Fibroblast of skin of left biceps (primary cell): ENCODE results near the gene MARCHF10.

Experiments used
- DNase-seq, 2 experiments: peaks; one replicate each; pipeline ENCODE4 v3.0.0-alpha.2; 2013; ENCODE audit warnings: low read depth in 2 of 2

MARCHF10 gene

DNA sequence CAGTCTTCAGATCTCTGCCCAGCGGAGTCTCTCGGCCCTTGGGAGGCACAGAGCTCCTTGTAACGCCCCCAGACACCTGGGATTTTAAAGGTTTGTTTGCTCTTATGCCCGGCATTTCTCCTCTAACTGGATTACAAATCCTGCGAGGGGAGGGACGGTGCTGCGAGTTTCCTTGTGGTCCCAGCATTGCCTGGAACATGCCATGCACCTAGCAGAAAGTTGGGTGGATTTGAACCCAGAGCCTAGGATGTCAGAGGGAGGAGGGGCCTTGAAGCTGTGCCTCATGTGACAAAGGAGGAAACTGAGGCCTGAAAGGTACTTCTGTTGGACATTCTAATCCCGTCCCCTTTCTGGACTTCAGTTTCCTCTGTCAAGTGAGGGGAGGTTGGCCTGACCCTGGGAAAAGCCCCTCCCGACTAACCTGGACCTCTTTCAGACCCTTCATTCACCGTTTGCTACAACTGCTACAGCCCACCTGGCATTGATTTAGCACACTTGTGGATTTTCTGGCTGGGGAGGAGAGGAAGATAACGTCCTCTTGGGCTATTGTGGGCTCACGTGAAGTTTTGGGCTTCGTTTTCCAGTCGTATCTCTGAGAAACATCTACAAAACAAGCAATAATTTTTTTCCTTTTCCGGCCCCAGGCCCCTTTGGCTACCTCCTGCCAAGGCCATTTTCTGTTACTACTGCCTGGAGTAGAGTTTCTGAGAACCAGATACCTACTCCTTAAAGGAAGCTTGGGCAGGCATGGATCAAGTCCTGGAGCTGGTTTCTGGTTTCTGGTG is 149.8 kb downstream of the MARCHF10 start:
- no peak for DNase-seq

DNA sequence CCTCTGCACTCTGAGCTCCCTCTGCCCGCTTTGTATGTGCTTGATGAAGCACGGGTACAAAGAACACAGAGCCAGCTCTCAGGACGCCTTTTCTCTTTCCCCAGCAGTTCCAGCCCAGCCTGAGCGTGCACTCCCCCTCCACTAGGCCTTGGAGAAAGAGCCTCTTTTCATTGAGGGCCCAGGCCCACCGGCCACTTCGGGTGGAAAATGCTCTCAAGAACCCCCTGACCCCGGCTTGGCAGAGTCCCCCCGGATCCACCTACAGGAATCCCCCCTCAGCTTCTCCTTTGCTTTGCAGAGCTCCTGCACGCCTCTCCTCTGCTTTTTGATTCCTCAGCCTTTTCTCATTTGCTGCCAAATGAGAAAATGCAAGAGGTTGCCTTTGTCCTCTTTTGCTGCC is 150.4 kb downstream of the MARCHF10 start:
- no peak for DNase-seq

DNA sequence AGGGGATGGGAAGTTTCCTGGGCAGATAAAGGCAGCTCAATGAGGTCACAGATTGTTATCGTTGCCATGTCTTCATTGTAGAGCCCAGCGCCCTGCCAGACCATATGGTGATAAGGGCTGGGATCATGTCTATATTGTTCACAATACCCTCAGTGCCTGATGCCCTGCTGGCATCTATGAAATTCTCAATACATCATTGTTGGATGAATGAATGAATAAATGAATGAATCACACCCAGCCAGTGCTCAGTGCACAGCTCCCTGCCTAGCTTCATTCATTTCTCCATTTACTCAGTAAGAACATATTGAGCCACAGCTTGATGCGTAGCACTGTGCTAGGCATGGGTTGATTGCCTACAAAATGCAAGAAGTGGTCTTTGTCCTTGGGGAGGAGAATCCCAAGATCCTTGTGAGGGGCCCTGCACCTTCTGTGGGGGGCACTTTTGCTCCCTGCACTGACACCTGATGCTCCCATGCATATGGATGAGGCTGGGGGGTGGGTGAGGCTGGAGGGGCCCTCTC is 150.9 kb downstream of the MARCHF10 start:
- no peak for DNase-seq

DNA sequence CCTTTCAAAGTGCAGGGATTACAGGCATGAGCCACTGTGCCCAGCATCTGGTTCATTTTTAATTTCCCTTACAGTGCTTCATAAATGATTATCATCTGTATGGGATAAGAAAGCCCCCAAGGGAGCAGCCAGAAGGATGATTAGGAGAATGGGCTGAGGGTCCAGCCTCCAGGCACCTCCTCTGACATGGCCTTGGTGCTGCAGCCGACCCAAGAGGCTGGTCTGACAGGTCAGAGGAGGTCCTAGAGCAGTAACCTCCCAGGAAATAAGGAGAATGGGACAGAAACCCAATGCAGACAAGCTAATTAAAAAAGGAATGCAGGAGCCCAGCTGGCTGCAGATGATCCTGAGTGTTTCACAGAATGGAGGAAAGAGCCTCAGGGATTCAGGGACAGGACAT is 151.7 kb downstream of the MARCHF10 start:
- no peak for DNase-seq

DNA sequence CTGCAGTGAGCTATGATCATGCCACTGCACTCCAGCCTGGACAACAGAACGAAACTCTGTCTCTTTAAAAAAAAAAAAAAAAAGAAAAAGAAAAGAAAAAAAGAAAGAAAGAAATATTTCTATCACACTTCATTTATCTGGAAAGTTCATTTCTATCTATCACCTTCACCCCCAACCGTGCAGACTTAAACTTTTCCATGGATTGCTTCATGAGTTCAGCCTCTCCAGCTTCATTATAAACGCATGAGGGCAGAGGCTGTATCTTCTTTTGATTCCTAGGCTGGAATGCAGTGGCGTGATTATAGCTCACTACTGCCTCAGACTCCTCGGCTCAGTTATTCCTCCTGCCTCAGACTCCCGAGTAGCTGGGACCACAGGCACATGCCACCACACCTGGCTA is 152.5 kb downstream of the MARCHF10 start:
- no peak for DNase-seq

DNA sequence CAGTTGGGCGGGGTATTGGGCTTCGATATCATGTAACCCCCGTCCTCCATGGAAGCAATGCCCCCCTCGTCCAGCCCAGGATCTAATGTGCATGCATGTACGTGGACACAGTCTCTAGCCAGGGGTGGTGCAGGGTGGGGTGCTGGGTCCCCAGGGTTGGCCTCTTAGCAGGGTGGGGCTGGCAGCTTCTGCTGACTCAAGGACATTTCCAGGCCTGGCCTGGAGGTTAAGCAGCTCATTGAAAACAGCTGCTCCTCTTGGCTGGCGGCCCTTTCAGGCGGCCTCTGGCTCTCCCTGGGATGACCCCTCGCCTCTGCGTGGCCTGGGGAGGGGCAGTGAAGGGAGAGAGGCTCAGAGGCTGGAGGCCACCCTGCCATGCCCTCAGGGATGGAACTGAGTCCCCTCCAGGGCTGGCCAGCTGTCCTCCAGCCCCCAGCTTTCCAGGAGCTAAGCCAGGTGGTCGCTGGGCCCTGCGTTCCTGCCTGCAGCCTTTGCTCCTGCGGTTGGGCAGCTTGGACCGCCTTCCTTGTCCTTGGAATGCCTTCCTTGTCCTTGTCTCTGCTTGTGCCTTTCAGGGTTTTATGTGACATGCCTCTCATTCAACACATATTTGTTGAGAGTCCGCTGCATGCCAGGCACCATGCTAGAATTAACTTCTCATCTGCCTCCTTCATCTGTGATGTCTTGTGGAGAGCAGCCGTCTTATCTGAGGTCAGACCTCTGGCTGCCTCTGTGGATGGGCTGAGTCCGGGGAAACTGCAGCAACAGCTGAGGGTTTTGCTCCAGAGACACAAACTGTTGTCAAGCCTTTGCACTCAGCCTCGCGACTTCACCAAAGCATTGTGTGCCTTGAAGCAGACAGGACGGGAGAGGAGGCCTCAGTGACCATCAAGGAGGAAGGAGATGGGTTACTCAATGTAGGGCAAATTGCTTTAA is 154.0 kb downstream of the MARCHF10 start:
- DNase-seq: no peak

DNA sequence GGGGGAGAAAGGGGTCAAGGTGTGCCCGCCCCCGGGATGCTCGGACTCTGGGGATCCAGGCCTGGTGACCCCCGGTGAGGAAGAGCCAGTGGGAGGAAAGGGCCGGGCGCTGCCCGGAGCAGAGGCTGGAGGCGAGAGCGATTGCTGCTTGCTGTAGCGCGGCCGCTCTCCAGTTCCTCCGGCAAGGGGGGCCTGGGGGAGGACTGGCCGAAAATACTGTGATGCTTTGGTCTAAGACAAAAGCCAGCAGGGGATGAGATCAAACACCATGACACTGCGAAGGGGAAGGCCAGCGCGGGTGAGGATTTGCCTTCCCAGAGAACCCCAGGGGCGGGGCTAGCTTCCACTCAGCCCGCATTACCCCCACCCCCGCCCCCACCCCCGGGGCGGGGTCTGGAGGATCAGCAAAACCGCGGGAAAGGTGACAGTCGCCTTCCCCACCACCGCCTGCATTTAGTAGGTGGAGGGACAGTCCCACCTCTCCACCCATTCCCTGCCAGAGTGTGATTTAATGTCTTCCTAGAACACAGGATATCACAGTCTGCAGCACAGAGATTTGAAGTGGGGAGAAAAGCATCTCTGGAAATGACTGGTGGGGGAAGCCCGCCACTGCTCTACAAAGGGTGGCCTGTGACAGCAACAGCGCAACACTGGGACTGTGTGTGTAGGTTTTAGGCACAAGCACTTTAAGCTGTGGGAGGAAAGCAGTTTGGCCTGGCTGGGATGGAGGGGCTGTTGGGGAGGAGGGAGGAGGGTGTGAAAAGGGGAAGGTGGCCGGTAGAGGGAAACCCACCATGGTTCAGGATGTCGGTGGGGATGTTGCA is 154.9 kb downstream of the MARCHF10 start:
- DNase-seq: no peak

DNA sequence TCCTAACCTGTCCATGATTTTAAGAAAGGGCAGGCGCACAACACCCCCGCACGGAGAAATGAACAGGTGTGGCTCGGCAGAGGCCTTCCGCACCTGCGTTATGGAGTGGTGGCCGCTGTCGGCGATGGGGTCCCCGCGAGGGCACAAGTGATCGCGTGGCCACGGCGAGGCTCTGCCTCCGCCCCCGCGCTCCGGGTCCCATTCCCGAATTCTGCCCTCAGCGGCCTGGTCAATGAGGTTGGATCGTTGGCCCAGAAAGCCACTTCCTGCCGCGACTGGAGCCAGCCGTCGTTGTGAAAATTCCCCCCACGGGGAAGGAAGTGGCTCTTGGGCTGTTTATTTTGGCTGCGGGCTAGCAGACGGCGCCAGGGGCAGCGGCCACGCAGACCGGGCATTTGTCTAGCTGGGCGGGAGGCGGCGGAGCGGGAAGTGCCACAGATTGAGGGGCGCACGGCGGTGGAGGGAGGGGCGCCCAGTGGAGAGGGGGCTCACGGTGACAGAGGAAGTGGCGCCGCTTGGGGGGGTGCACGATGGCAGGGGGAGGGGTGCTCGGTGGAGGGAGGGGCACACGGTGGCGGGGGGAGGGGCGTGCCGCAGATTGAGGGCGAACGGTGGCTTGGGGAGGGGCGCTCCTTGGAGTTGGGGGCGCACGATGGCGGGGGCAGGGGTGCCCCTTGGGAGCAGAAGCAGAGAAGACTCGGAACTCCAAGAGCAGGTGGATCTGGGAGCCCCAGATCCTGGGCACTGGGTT is 155.7 kb downstream of the MARCHF10 start:
- no peak for DNase-seq
